HG03097 (cell line): ENCODE results near the gene ATAD3B.
"Not testable (repeated sequence)": the region's sequence is repeated elsewhere in the genome, so short reads cannot be mapped to it uniquely, and the experiment has no call there.

Source experiments
- ATAC-seq: cut with Tn5 transposase; IDR thresholded peaks from one replicate; pipeline ENCODE4 v1.9.1; 2021; ENCODE audit not compliant: unreplicated experiment, low FRiP score

ATAD3B gene

GRCh38 chr1:1505801-1506200 is 34.2 kb downstream of the ATAD3B start:
- ATAC-seq, result not testable (repeated sequence)

GRCh38 chr1:1507305-1507704 is 35.7 kb downstream of the ATAD3B start:
- no peak for ATAC-seq

DNA sequence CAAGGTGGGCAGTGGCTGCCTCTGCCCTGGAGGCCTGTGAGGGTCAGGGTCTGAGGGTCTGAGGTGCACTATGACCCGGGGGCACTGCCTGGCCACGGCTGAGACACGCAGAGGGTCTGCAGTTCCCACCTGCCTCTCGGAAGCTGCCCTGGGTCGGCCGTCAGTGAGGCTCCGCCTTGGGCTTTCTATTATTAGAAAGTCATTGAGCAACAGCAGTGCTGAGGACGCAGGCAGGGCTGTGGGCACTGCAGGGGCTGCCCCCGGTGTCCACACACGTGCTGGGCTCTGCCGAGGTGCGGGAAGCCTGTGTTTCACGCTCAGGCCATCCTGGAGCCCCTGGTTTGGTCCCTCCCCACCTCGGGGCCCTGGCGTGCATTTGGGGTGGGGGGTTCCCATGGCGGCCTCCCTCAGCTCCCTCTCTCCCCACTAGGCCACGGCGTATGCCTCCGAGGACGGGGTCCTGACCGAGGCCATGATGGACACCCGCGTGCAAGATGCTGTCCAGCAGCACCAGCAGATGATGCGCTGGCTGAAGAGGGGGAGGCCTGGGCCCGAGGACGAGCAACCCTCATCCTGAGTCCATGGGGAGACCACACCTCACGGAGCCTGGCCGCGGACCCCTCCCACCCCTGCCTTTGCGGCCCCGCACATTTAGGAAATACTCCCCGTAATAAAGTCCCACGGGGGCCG is 37.4 kb downstream of the ATAD3B start:
- not testable (repeated sequence) for ATAC-seq

- ATAC-seq, result not testable (repeated sequence)
These were observed 37.9 kb downstream of the ATAD3B start for GRCh38 chr1:1509465-1509850.

- ATAC-seq, result no peak
These were observed 39.5 kb downstream of the ATAD3B start for GRCh38 chr1:1510912-1511532.

GRCh38 chr1:1511533-1512285 is 40.1 kb downstream of the ATAD3B start, which contains the start of gene ATAD3A:
ATAD3A (plus strand) TSS chr1:1512162; CDS start chr1:1512269, 107 bp downstream.
- peak; percentile 89 for ATAC-seq

GRCh38 chr1:1512425-1512824 is 40.9 kb downstream of the ATAD3B start:
- not testable (repeated sequence) for ATAC-seq

GRCh38 chr1:1513675-1514074 is 42.1 kb downstream of the ATAD3B start:
- not testable (repeated sequence) for ATAC-seq

DNA sequence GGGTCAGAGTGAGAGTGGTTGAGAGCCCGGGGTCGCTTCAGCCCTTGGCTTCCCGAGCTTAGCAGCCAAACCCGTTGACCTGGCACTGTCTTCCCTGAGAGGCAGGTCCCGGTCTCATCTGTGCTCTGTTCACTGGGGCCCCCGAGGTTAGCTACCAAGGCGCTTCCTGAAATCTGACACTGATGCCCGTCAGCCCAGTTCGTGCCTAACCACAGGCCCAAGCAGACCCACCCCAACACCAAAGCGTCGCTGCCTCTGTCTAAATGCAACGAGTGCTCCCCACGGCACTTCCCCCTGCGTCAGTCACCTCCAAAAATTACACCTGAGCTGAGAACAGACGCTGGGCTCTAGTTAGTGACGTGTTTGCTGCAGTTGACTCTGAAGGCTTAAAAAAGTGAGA is 42.8 kb downstream of the ATAD3B start:
- not testable (repeated sequence) for ATAC-seq

- not testable (repeated sequence) for ATAC-seq
These were observed 45.4 kb downstream of the ATAD3B start for GRCh38 chr1:1516923-1517322.

- ATAC-seq, result no peak
These were observed 46.5 kb downstream of the ATAD3B start for GRCh38 chr1:1517973-1518620.

GRCh38 chr1:1518621-1519007 is 47.0 kb downstream of the ATAD3B start:
- not testable (repeated sequence) for ATAC-seq

DNA sequence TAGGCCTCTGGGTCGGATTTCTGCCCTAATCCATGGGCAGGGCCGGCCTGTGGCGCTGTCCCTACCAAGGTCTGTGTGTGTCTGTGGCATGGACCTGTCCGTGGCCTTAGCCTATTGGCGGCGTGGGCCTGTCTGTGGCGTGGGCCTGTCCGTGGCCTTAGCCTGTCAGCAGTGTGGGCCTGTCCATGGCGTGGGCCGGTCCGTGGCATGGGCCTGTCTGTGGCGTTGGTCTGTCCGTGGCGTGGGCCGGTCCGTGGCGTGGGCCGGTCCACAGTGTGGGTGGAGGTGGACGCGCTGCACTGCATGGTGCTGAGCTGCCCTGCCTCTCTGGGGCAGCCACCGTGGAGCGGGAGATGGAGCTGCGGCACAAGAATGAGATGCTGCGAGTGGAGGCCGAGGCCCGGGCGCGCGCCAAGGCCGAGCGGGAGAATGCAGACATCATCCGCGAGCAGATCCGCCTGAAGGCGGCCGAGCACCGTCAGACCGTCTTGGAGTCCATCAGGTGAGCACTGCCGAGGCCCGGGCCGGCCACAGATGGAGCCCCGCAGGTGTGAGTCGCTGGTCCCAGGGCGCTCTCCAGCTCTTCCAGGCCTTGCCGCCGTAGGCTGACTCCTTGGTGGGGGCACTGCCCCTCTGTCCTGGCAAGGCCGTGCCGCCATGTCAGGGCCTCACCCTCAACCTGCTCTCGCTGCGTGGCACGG is 48.4 kb downstream of the ATAD3B start:
- ATAC-seq, result not testable (repeated sequence)

- no peak for ATAC-seq
These were observed 49.8 kb downstream of the ATAD3B start for GRCh38 chr1:1521331-1521730.

DNA sequence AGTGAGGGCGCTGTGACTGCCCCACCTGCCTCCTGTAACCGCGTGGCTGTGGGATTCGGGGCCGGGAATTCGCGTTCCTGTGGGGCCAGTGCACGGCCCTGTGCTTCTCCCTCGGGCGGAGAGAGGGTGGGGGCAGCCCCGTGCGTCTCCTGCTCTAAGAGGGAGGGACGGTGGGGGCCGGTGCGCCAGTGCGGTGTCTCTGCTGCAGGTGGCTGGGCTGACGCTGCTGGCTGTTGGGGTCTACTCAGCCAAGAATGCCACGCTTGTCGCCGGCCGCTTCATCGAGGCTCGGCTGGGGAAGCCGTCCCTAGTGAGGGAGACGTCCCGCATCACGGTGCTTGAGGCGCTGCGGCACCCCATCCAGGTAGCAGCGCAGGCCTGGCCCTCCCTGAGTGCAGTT is 51.0 kb downstream of the ATAD3B start:
- not testable (repeated sequence) for ATAC-seq

DNA sequence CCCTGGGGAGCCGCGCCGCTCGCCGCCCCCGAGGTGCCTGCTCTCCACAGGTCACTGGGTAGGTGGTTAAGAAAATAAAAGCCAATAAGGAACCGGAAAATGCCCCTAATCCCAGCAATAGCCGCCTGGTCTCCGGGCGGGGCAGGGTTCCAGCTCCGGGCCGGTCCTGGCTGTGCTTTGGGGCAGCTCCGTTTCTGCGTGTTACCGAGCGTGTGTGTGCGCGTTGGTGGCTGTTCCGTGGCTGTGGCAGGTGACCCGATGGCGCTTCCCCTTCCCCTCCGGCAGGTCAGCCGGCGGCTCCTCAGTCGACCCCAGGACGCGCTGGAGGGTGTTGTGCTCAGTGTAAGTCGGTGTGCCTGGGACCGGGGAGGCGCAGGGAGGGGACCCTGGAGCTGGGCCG is 51.7 kb downstream of the ATAD3B start:
- ATAC-seq, result not testable (repeated sequence)

DNA sequence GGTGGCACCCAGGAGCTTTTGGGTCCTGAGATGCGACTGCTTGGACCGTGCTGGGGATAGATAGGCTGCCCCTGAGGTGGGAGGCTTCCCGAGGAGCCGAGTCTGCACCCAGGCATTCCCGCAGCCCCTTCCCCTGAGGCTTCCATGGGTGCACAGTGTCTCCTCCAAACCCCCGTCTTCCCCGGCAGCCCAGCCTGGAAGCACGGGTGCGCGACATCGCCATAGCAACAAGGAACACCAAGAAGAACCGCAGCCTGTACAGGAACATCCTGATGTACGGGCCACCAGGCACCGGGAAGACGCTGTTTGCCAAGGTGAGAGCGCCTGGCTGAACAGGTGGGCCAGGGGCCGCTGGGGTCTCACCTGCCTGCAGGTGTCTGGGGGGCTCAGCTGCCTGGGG is 52.1 kb downstream of the ATAD3B start:
- not testable (repeated sequence) for ATAC-seq

- ATAC-seq, result not testable (repeated sequence)
These were observed 53.3 kb downstream of the ATAD3B start for GRCh38 chr1:1524750-1525383.

DNA sequence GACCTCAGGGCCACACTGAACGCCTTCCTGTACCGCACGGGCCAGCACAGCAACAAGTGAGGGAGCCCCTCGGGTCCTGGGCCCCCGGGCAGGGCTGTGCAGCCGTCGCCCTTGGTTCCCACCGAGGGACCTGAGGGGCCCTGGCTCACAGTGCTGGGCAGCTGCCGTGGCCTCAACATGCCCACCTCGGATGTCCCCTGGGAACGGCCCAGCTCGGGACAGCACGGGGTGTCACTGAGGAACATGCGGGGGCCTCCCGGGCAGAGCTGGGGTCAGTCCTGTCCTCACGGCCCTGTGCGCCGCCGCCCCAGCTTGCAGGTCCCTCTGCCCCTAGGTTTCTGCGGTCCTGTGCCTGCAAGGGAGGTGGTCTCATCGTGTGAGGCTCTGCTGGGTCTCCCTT is 54.9 kb downstream of the ATAD3B start:
- ATAC-seq, result not testable (repeated sequence)
